Middle frontal gyrus (tissue), 1 donor: ENCODE results near the gene ABCD2.
"Not testable (repeated sequence)": the region's sequence is repeated elsewhere in the genome, so short reads cannot be mapped to it uniquely, and the experiment has no call there.

Source experiments
- DNase-seq: peaks from one replicate; pipeline ENCODE4 v3.0.0-alpha.2; 2015; ENCODE audit warnings: low spot score; ENCODE audit errors: extremely low spot score

The ABCD2 gene

DNA sequence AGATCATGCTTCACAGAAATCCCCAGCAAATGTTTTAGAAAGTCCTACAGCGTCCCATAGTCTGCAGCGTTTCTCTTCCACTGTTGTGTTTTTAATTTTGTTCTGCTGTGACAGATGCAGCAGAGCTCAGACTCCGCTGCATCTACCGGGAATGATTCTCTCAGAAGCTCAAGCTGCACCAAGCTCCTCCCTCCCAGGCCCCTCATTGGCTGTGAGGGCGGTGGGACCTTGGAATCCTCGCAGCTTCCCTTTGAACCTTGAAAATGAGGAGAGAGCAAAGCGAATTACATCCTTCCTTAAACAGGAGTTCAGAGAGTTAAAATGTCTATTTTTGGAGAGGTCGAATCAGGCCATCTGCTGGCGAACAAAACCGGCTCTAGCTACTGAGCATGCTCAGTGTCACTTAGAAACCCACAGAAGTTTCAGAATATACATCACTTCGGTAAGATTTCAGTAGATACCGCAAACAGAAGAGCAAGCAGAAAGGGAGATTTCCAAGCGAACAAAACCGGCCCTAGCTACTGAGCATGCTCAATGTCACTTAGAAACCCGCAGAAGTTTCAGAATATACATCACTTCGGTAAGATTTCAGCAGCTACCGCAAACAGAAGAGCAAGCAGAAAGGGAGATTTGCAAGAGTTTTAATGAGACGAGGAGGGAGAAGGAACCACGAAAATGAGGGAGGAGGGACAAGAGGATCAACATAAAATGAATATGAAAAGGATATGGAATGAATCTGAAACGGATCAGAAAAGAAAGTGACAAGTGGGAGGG, at the start of gene ABCD2:
ABCD2 (minus strand) TSS at position 144 of the 774 bp plus-strand sequence. CDS start 188 bp downstream, outside the sequence.
- peak; percentile 73 for DNase-seq

DNA sequence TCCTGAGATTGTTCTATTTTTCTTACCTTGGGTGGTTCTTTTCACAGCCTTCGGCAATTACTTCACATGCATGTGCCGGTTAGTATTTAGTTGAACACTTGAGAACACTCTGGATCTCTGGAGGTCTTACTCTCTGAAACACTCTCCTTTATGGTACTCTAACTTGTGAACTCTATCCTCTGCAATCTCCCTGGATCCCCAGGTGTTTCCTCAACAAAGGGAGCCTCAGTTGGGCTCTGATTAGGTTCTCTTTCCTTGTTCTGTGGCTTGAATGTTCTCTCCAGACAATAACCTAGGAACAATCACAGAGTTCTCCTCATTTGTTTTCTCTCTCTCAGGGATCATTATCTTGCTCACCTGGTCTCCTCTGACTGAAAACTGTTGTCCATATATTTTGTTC, 40.5 kb upstream of the ABCD2 start:
- DNase-seq, result no peak

DNA sequence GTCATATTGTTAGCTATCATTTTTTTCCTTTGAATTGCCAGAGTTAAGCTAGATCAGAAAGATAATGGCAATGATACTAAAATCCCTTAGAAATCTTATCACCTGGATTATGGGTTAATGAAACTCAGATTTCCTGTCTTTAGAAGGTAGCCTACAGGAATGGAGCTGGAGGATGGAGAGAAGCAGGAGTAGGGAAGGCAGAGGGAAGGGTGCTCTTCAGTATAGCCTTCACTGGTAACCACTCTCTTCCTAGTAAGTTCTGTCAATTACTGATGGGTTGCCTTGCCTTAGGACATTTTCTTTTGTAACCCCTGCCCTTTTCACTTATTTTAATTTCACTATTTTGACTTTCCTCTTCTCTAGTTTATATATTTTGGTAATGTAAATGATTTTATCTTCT, 27.8 kb upstream of the ABCD2 start:
- no peak for DNase-seq

DNA sequence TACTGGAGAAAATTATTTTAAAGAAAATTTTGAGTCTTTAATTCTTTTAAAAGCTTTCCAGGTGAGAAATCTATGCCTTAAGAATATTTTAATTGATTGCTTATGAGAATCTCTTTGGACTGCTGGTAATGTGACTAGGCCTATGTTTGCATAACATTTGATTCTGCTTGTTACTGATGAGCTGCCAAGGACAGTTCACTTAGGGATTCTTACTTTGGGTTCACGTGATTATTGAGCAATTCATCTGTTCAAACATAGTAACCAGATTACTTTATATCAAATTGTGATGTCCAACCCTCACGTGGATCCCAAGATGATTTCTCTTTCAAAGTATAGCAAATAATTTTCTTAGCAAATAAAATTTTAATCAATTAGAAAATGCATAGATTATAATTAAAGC, 27.4 kb upstream of the ABCD2 start:
- no peak for DNase-seq

DNA sequence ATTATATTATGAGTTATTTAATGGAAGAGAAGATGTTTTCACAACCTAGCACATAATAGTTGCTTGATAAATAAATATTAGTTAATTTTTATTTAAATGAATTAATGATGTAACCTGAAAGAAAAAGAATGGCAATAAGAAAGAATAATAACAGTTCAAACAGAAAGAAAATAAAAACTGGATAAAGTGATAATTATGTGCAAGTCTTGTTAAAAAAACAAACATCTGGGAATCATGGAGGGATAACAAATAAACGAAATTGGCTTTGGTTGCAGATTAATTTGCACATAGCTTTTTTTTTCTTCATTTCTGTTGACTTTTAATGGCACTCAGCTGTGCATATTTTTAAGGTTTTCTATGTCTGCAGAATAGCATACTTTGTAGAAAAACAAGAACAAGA, 23.4 kb upstream of the ABCD2 start:
- DNase-seq, result no peak

DNA sequence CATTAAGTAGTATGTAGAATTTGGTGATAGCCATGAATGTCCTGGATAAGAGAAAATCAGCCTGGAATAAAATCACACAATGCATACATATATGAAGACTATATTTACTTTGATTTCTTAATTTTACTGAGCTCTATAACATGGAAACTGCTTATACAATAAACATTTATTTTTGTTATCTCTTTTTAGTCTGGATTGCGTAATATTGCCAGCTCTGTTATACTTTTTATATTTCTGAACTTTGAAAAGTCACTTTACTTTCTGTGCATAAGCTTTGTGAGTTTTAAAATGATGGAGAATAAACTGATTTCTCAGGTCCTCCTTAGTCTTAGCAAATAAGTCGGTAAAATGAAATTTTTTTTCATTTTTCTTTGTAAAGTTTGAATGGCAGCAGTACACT, 19.2 kb upstream of the ABCD2 start:
- no peak for DNase-seq

DNA sequence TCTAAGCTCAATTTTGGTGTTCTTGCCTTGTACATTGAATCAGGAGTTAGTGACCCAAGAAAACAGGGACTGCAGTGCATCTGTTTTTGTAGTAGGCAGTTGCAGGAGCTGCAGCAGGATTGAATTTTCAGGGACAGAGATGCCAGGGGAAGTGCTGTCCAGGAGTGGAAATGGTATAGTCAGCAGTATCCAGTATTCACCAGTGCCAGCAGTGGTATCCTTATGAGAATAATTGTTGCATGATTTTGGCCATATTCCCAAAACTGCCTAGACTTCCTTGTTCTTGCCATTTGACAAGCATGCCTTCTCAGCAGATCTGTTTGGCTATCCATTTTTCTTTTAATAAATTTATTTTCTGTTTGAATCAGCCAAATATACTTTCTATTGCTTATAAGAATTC, 18.6 kb upstream of the ABCD2 start:
- no peak for DNase-seq

DNA sequence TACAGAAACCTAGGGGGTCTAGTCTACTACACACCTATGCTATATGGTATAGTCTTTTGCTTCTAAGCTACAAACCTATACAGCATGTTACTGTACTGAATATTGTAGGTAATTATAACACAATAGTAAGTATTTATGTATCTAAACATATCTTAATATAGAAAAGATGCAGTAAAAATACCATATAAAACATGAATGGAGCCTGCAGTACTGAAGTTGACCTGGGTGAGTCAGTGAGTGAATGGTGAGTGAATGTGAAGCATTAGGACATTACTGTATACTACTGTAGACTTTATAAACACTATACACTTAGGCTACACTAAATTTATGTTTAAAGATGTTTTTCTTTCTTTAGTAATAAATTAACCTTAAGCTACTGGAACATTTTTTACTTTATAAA, 13.1 kb upstream of the ABCD2 start:
- DNase-seq, result no peak

DNA sequence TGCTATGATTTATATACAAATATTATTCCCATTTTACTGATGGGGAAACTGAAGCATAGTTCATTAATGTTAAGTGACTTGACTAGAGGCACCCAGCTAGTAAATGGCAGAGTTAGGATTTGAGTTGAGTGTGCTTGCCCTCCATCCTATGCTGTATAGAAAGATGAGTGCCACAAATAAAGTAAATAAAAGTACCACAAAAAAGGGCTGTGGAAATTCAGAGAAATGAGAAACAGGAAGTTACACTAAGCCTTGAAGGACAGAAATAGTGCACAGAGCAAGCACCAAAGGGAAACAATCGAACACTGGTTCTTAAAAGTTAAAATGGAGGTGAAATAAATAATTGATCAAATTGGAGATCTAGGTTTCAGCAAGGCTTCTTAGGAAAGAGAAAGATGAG, 9.2 kb upstream of the ABCD2 start:
- DNase-seq, result no peak

DNA sequence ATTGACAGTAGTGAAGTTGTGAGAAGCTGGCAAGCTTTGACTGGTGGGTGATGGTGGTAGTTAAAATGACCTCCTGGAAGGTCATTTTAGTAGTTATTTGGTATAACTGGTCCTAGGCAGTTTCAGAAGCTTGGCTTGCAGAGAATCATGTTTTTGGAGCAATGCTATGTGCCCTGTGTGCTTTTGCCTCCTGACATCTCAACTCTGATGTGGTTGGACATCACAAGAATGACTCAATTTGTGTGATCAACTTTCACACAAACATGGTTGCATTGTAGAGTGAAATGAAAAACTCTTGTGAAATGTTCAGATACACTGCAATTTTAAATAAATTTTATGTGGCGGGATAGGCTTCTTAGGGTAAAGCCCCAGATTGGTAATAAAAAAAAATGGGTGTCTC, 8.3 kb upstream of the ABCD2 start:
- DNase-seq, result no peak

DNA sequence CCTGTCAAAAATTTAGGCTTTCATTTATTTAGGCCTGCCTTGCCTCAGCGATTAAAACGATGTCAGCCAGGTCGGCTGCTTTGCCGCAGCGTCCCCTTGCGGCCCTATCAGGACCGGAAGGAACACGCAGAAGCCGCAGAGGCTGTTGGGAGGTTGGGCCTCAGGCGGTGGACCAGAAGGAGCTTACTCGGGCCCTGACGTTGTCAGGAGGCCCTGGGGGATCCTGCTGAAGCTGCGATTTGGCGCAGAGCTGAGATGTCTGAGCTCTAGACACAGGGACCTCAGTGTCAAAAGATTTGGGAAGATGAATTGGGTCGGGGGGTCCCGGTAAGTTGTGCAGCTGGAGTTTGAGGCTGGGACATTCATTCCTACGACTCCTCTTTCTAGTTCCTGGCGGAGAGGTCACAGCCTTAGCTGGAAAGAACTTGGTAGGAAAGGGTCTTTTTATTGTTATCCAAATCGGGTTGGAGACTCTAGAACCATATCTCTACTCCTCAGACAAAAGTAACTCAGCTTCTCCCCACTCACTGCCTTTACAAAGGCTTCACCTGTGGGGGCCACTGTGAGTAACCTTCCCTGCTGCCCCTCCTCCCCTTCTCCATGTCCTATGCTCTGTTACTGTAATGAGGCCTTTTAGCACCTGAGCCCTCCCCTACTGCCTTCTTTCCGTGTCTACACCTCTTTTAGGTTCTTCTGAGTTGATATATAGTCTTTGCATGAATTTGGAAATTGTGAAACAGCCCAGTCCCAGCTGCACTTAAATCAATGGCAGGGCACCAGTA, 6.6 kb upstream of the ABCD2 start:
- no peak for DNase-seq

DNA sequence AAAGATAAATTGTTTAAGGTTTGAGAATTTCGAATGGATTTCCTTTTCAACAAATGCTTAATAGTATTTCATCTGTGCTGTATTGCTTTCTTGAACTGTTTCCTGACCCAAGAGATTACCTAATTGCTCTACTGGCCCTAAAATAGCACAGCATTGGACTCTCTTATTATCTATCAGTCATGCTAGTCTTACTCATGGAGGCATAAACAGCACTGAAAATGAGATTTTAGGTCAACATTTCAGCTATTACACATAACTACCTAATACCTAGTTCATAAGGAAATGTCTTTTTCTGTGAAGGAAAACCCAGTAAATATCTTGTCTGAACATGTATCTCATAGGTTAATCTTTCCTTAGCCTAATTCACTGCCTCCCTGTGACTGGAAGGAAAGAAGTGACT, 4.3 kb upstream of the ABCD2 start:
- DNase-seq, result no peak

DNA sequence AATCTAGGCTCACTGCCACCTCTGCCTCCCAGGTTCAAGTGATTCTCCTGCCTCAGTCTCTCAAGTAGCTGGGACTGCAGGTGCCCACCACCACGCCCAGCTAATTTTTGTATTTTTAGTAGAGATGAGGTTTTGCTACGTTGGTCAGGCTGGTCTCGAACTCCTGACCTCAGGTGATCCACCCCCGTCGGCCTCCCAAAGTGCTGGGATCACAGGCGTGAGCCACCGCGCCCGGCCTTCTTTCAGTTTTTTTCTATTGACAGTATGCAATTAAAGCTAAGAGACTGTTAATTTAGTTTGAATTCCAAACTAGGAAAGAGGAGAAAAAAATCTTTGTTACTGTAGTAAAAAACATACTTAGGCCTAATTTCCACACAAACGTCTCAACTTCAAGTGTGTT, 3.6 kb upstream of the ABCD2 start:
- DNase-seq, result not testable (repeated sequence)

DNA sequence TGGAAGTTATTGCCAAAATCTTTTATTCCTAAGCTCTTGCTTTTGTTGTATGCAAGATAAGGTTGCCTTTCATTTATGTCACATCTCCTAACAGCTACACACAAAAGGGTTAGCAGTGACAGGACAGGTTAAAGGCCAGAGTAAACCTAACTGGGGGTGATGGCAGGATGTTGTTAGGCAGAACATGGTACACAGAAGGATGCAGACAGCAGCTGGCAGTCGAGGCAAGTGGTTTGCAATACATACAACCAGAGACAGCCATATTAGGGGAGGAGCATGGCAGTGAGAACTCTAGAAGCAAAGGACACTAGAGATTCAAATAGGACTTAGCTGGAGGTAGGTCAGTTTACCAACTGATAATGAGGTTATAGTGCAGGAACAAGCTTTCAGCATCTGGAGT, 2.7 kb upstream of the ABCD2 start:
- DNase-seq, result no peak

DNA sequence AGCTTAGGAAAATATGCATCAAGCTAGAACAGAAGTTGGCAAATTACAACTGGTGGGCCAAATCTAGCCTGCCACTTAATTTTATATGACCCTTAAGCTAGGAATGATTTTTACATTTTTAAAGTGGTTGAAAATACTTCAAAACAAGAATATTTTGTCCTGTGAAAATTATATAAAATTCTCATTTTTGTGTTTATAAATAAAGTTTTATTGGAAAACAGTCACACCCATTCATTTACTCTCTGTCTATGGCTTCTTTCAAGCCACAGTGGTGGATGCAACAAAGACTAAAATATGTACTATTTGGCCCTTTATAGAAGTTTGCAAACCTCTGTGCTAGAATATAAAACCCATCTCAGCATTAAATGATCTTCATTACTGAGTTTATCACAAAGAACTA, 2.1 kb upstream of the ABCD2 start:
- no peak for DNase-seq

DNA sequence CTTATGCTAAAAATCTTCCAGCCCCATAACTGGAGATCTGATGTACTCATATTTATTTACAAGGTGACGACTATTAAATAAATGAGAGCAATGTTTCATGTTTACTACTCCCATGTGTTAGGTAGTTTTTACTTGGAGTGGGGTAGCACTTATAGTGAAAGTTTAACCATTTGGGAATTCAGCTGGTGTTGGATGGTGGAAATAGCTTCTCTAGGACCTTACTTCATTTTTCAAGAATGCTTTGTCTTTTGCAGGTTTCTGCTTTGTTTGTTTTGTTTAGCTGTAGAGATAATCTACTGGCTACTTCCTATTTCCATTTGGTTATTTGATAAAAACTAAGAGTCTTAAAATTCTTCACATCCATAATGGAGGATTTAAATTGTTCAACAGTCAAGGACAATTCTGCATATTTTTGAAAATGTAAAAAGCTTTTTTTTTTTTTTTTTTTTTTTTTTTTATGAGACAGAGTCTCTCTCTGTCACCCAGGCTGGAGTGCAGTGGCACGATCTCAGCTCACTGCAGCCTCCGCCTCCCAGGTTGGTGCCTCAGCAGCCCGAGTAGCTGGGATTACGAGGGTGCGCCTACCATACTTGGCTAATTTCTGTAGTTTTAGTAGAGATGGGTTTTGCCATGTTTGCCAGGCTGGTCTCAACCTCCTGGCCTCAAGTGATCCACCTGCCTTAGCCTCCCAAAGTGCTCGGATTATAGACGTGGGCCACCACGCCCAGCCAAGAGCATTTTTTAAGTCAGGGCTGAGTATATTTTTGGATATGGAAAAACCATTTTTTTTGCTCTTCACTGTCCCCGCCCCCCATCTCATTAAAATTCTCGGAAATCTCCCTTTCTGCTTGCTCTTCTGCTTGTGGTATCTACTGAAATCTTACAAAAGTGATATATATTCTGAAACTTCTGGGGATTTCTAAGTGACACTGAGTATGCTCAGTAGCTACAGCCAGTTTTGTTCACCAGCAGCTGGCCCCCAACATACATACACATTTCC, 1.4 kb upstream of the ABCD2 start:
- DNase-seq, result no peak

DNA sequence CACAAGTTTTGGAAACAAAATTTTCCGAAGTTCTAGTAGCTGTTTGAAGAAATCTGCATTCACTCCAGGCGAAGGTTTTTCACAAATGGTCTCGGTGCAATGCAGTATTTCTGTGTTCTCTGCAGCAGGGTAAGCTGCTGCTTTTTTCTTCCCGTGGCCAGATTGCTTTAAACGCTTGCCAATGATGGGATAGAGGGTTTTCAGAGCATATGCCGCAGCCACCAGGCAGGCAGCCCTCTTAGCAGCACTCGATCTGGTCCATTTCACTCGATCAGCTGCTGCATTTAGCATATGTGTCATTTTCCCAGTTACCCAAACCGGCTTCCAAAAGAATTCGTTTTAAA, 315 bp downstream of the ABCD2 start:
- DNase-seq, result no peak

DNA sequence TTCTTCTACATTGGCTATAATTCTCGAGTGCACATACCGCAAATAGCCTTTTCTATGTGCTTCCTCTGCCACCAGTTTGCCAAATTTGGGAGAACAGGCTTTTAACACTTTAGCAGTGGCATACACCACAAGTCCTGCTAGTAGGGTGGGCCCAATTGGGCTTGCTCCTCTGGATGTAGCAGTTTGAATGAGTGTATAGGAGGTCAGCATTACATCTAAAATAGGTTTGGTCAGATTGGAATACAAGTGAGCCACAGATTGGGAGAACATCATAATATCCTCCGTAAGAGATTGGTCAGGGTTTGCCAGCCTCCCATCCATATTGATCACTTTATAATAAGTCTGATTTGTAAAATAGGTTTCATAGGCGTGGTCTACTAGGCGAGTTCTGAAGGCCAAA, 902 bp downstream of the ABCD2 start:
- DNase-seq, result no peak

DNA sequence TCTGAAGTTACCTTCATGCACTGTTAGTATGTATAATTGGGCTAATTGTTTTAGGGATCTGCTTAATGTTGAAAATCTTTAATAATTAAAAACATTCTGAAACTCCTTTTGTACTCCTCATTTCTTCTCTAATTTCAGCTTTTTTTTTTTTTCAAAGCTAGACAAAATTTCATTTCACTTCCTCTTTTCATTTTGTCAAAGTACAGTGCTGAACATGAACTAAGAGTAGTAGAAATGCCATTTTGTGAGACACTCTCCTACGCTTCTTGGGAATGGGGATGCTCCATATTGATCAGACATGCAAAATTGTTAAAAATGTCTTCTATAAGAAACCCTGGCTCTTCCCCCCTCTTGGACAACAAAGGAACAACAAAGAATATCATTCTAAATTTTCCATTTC, 1.7 kb downstream of the ABCD2 start:
- no peak for DNase-seq

DNA sequence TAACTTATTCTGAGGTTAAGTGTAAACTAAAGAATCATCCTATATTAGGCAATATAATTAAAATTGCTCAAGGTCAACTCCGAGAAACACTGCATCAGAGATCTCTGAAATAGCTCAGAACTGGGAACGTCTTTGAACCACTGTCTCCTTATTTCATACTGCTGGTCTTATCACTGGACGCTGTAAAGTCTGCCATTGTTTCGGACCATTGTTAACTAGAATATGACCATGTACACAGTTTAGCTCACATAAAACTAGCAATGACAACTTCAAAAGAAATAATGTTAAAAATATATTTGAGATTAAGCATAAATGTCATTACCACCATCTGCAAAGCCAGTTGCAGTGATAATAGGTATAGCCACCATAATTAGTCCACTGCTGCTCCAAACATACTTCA, 2.9 kb downstream of the ABCD2 start:
- DNase-seq, result no peak

DNA sequence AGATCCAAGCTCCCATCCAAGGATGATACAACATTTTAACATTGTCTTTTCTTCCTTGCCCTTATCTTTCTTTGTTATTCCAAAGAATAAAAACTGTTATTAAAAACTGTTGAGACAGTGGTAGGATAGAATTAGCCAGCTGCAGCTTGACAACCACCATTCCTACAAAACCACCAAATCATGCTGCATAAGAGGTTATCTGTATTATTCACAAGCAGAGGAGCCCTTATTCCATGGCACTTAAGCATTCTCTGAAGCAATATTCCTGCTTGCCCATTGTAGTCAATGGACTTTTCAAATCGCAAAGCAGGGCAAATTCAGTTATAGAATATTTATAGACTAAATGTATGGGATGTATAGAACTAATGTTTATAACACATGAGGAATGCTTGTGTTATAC, 3.4 kb downstream of the ABCD2 start:
- DNase-seq, result no peak

DNA sequence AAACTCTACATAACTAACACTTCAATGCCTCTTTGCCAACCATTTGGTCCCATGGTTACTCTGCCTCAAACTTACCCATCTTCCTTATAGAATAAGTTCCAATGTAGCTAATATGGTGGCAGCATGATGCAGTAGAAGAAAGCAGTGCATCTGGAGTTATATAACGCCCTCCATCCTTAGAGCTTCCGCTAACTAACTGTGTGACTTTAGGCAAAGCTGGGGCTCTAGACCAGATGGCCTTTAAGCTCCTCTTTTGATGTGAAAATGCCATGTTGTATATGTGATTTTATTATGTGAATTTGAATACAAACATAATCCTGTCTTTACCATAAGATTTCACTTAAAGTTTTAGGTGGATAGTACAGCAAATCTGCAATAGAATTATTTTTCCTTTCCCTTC, 6.1 kb downstream of the ABCD2 start:
- DNase-seq, result no peak
